K562 (cell line): Measurements from ENCODE around the gene LRRC27. TPM values are rescaled to one million over a fixed set of nuclear protein-coding genes. Genes with fewer than 3 reads are reported as not detected.

Source experiments
- ATAC-seq: fragments of 200-7000 bp; cut with Tn5 transposase; 3 replicates; pipeline ENCODE4 v1.9.1; 2020; ENCODE audit warnings: moderate library complexity
- BruUV-seq: library from RNA; stranded (reverse); fragments of 400-500 nt; replicated peaks from 2 replicates; lab custom pipeline; 2021; lab: Mats Ljungman, UMichigan
- CTCF ChIA-PET: fragments of 300-600 bp; formaldehyde crosslinking; extraction: SDS; loops from one replicate; lab custom pipeline; 2021; ENCODE audit warnings: low intra/inter-chr PET ratio; lab: Yijun Ruan, JAX
- POLR2A ChIA-PET: fragments of 300-600, 350-650 bp; sonication (Branson Sonifier 250); formaldehyde crosslinking; extraction: SDS; loops from one replicate; lab custom pipeline; 2021; ENCODE audit warnings: antibody characterized with exemption, inconsistent platforms; lab: Yijun Ruan, JAX
- DNase-seq, 4 experiments: peaks; one replicate each; pipeline versions ENCODE4 v3.0.0 to v3.0.0-alpha.2; 2011 to 2018; ENCODE audit warnings: low spot score in 3 of 4, mixed read lengths in 3 of 4; ENCODE audit errors: extremely low read depth in 1 of 4
- FAIRE-seq: peaks from 2 replicates; lab custom pipeline; 2011; peaks lifted over from hg19 to GRCh38; lab: Jason Lieb, UNC
- H2AFZ ChIP-seq: 2 replicates; pipeline ENCODE4 v1.6.0; 2011; ENCODE audit warnings: low read depth, low read length, control low read depth, inconsistent platforms
- H3K27ac ChIP-seq: fragments of 200-600 bp; 3 replicates; pipeline ENCODE4 v1.8.0; 2011; ENCODE audit warnings: low read depth, mild to moderate bottlenecking, control low read depth, inconsistent platforms, low read length, moderate library complexity, mixed read lengths; ENCODE audit errors: extremely low read depth
- H3K27me3 ChIP-seq, 2 experiments: fragments of 300-600 bp in 1 of 2; 2 replicates in 1 of 2; 3 replicates in 1 of 2; pipeline versions ENCODE4 v1.6.0 to v1.8.0; 2011; ENCODE audit warnings: inconsistent platforms in 2 of 2, low read length in 2 of 2, mild to moderate bottlenecking in 1 of 2, mixed read lengths in 1 of 2, moderate library complexity in 1 of 2; ENCODE audit not compliant: control insufficient read depth in 2 of 2, insufficient read depth in 2 of 2
- H3K36me3 ChIP-seq: fragments of 300-600 bp; 3 replicates; pipeline ENCODE4 v1.8.0; 2011; ENCODE audit warnings: mild to moderate bottlenecking, low read length, inconsistent platforms; ENCODE audit not compliant: control insufficient read depth, insufficient read depth
- H3K4me1 ChIP-seq, 2 experiments: fragments of 200-600 bp in 1 of 2; replicated peaks in 1 of 2; 2 replicates in 1 of 2; 3 replicates in 1 of 2; pipeline versions ENCODE4 v1.5.1 to v1.8.0; 2011; ENCODE audit warnings: inconsistent platforms in 2 of 2, low read length in 2 of 2, mild to moderate bottlenecking in 1 of 2, mixed read lengths in 1 of 2, moderate library complexity in 1 of 2; ENCODE audit not compliant: control insufficient read depth in 2 of 2, insufficient read depth in 2 of 2
- H3K4me2 ChIP-seq: 2 replicates; pipeline ENCODE4 v1.6.1; 2011; ENCODE audit warnings: low read length, control low read depth, inconsistent platforms, mixed read lengths; ENCODE audit not compliant: insufficient read depth
- H3K4me3 ChIP-seq: fragments of 200-600 bp; sonication (generic), shearing (Covaris generic); 2 replicates; pipeline ENCODE4 v1.5.1; 2016; ENCODE audit warnings: control low read depth, inconsistent platforms
- H3K79me2 ChIP-seq: fragments of 200-600 bp; 3 replicates; pipeline ENCODE4 v1.8.0; 2011; ENCODE audit warnings: low read length, inconsistent platforms; ENCODE audit not compliant: control insufficient read depth, insufficient read depth
- H3K9ac ChIP-seq, 2 experiments: 2 replicates each; pipeline versions ENCODE4 v1.6.0 to v1.6.1; 2011; ENCODE audit warnings: low read depth in 2 of 2, low read length in 2 of 2, control low read depth in 1 of 2, inconsistent platforms in 1 of 2, mild to moderate bottlenecking in 1 of 2, mixed read lengths in 1 of 2; ENCODE audit not compliant: insufficient read depth in 1 of 2
- H3K9me1 ChIP-seq: one replicate; pipeline ENCODE4 v1.6.0; 2011; ENCODE audit warnings: inconsistent platforms, mild to moderate bottlenecking, low read length, moderate library complexity; ENCODE audit not compliant: control insufficient read depth, insufficient read depth
- H3K9me3 ChIP-seq: replicated peaks from 2 replicates; pipeline ENCODE4 v1.5.1; 2011; ENCODE audit warnings: low read depth, low read length, inconsistent platforms; ENCODE audit not compliant: control insufficient read depth, insufficient read depth
- H4K20me1 ChIP-seq: replicated peaks from 2 replicates; pipeline ENCODE4 v1.6.1; 2011; ENCODE audit warnings: low read length, inconsistent platforms, mixed read lengths; ENCODE audit not compliant: control insufficient read depth, insufficient read depth
- EP300 ChIP-seq: IDR thresholded peaks from 2 replicates; pipeline ENCODE4 v1.6.1; 2012; ENCODE audit warnings: low read length, improper control_type of control experiment
- KAT8 ChIP-seq: fragments of 450-650 bp; IDR thresholded peaks from 2 replicates; pipeline ENCODE4 v1.6.1; 2016; ENCODE audit warnings: low read depth, mild to moderate bottlenecking
- NCOA4 ChIP-seq: fragments of 450-650 bp; IDR thresholded peaks from 2 replicates; pipeline ENCODE4 v1.6.1; 2018; ENCODE audit warnings: mild to moderate bottlenecking; ENCODE audit not compliant: partially characterized antibody
- ZNF232 ChIP-seq: sonication (generic); formaldehyde crosslinking; IDR thresholded peaks from 2 replicates; pipeline ENCODE4 v1.8.0; 2022; ENCODE audit warnings: mild to moderate bottlenecking, missing genetic modification reagents
- WGBS: fragments of 100-300 bp; shearing (Covaris generic); methylation state at CpG from one replicate; pipeline ENCODE4 v1.1.6; 2016; ENCODE audit warnings: low coverage, mixed read lengths; ENCODE audit not compliant: insufficient coverage; ENCODE audit errors: missing lambda C conversion rate; 5-methylcytosine and 5-hydroxymethylcytosine counted together
- in situ Hi-C: fragments of 300-500 bp; cut with MboI; formaldehyde crosslinking; loops from 4 replicates; pipeline ENCODE4 v1.15.0; 2018; ENCODE audit warnings: inconsistent platforms, mixed read lengths
- intact Hi-C: fragments of 100-400 bp; cut with micrococcal nuclease; formaldehyde crosslinking; loops from 2 replicates; pipeline ENCODE4 v1.14.2; 2022
- polyA plus RNA-seq, 8 experiments: library from polyadenylated mRNA; depleted of rRNA in 4 of 8; stranded (reverse) in 5 of 8; unstranded in 3 of 8; fragments of >200 nt; fragmentation: Nextera tagmentation in 2 of 8; fragmentation: Illumina TruSeq in 1 of 8; extraction: Ambion mirVana in 2 of 8; extraction: Trizol in 1 of 8; gene quantifications; 2 replicates each; pipeline versions ENCODE4 v1.2.1 to v1.2.3, GENCODE V29; 2011 to 2014; ENCODE audit warnings: inconsistent platforms in 1 of 8, missing spikeins in 1 of 8
- total RNA-seq, 7 experiments: library from RNA; depleted of rRNA in 6 of 7; stranded (reverse); fragments of >200 nt in 6 of 7; fragmentation: Illumina TruSeq in 2 of 7; extraction: Trizol in 2 of 7; gene quantifications; 2 replicates each; pipeline versions ENCODE4 v1.2.1 to v1.2.3, GENCODE V29; 2011 to 2021; ENCODE audit warnings: low replicate concordance in 1 of 7
- TF ChIP-seq, protein P1 (sequence below): sonication (generic); formaldehyde crosslinking; IDR thresholded peaks from 2 replicates; pipeline ENCODE4 v1.8.1; 2023; ENCODE audit warnings: mild to moderate bottlenecking, missing genetic modification reagents

LRRC27 gene
- total and polyA plus RNA-seq, 9 of the 15 experiments (the other 6 are each of a cell fraction or from before 2014, with no cell fraction given), result 0.10 to 2.7 (median 1.4) TPM

DNA sequence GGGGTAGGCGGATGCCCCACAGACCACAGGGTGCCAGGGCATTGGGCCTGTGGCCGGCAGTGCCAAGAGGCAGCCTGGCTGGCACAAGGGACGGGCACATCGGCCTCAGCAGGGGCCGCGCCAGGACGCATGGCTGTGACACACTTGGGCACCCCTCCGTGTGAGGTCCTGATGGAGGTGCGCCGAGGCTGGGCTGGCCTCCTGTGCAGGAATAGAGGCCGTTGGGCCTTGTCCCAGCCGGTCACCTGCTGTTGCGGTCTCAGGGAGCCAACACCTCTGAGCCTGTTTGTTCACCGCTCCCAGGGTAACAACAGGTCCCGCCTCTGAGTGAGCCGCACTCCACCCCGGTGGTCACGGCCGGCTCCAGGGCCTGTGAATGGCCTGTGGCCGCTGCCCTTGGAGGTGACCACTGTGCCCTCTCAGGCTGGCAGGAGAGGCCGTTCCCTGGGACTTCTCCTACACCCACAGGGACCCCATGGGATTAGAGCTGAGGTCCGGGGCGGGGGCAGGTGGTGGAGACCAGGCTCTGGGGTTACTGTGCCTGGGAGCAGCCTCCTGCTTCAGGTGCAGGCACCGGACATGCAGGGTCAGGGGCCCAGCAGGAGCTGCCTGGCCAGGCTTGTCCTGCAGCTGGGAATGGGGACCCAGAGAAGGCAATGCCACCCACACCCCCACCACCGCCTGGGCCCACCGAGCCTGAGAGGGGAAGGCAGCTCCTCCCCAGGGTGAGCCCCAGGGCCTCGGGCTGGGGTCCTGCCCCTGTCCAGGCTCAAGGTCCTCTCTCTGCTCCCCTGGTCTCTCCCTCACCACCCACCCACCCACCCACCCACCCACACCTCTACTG lies 77.1 kb downstream of the LRRC27 start:
- Histone ChIP-seq H3K4me2 (no peak overlapping the region), H3K9ac (no peak overlapping the region), H3K27ac (no peak overlapping the region), H3K79me2 (no peaks in the 10 kb centered on the region; the same call in 2 of the 3 replicates), H3K9me3 (no peaks in the 10 kb centered on the region), H2AFZ (no peak overlapping the region), H3K4me3 (no peak overlapping the region), H3K27me3 (no peaks in the 10 kb centered on the region), H3K36me3 (peaks cover 12% of the 10 kb centered on the region; the same call in 1 of the 3 replicates), H3K9me1 (no peaks in the 10 kb centered on the region), H3K4me1 (peaks cover 3 to 58% of the 10 kb centered on the region in 2 experiments; a peak in 3 of 5 replicates), H4K20me1 (no peaks in the 10 kb centered on the region)
- DNase-seq (no peak), FAIRE-seq (no peak), ATAC-seq (no peak)
- intact Hi-C loops (no loop called here), in situ Hi-C loops (no loop called here)
- ChIA-PET POLR2A (interaction anchor here (0.5 to 0.8 kb wide), 2 partner anchors 12 to 13 kb away, joined by 3 read pairs; no protein-coding TSS in a partner anchor), CTCF (no interaction called here)
- no TSS peak for BruUV-seq
- WGBS, result 62% methylated on average over 8 of the region's 27 CpGs
- TF ChIP-seq, protein P1, sequence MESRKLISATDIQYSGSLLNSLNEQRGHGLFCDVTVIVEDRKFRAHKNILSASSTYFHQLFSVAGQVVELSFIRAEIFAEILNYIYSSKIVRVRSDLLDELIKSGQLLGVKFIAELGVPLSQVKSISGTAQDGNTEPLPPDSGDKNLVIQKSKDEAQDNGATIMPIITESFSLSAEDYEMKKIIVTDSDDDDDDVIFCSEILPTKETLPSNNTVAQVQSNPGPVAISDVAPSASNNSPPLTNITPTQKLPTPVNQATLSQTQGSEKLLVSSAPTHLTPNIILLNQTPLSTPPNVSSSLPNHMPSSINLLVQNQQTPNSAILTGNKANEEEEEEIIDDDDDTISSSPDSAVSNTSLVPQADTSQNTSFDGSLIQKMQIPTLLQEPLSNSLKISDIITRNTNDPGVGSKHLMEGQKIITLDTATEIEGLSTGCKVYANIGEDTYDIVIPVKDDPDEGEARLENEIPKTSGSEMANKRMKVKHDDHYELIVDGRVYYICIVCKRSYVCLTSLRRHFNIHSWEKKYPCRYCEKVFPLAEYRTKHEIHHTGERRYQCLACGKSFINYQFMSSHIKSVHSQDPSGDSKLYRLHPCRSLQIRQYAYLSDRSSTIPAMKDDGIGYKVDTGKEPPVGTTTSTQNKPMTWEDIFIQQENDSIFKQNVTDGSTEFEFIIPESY, result 0 out of 2 replicates have a peak, but pooled peaks have one; percentile 35
- TF ChIP-seq EP300, result no peak
- TF ChIP-seq ZNF232 (CRISPR knock-in tag), result no peak
- TF ChIP-seq KAT8, result no peak
- TF ChIP-seq NCOA4, result no peak
